GM12891 (cell line): Measurements from ENCODE around the gene NIN.

Experiments
- PAX5 ChIP-seq: IDR thresholded peaks from 2 replicates; pipeline ENCODE4 v1.6.1; 2011; ENCODE audit warnings: low read length, moderate library complexity, mild to moderate bottlenecking; ENCODE audit not compliant: insufficient read depth, severe bottlenecking
- POLR2A ChIP-seq: IDR thresholded peaks from 2 replicates; pipeline ENCODE4 v1.6.1; 2011; ENCODE audit warnings: low read depth, low read length, control low read depth
- POLR2AphosphoS5 ChIP-seq: IDR thresholded peaks from 2 replicates; pipeline ENCODE4 v1.6.1; 2011; ENCODE audit warnings: low read depth, low read length, control low read depth
- POU2F2 ChIP-seq: IDR thresholded peaks from 2 replicates; pipeline ENCODE4 v1.6.1; 2011; ENCODE audit warnings: low read depth, mild to moderate bottlenecking, control low read depth, low read length, moderate library complexity
- SPI1 ChIP-seq: IDR thresholded peaks from 2 replicates; pipeline ENCODE4 v1.6.1; 2011; ENCODE audit warnings: low read depth, low read length, control low read depth
- TAF1 ChIP-seq: IDR thresholded peaks from 2 replicates; pipeline ENCODE4 v1.6.1; 2011; ENCODE audit warnings: low read depth, low read length, control low read depth

GRCh38 chr14:50813544-50813863 lies 17.5 kb downstream of the NIN start:
- no peak for TF ChIP-seq POLR2AphosphoS5
- no peak for TF ChIP-seq POLR2A
- no peak for TF ChIP-seq TAF1
- TF ChIP-seq SPI1, result peak; percentile 83
- no peak for TF ChIP-seq POU2F2
- no peak for TF ChIP-seq PAX5
